Measurements from ENCODE around the gene HS6ST3.

DNA sequence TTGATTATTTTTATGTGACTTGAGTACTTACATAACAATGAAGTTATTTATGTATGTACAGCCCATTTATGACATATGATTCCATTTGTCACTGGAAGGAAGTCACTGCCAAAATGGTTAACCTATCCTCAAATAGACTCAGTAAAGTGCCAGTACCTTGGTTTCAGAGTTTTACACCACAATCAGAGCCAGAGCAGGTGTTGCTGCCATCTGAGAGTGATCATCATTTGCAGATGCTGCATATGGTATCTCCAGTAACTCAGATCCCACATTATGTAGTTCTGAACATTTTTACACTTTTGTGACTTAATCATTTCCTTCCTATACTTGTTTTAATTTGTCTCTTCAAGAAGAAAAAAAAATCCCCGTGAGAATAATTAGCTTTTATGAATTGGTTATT is 313.3 kb downstream of the HS6ST3 start:
- TF ChIP-seq, protein P1, sequence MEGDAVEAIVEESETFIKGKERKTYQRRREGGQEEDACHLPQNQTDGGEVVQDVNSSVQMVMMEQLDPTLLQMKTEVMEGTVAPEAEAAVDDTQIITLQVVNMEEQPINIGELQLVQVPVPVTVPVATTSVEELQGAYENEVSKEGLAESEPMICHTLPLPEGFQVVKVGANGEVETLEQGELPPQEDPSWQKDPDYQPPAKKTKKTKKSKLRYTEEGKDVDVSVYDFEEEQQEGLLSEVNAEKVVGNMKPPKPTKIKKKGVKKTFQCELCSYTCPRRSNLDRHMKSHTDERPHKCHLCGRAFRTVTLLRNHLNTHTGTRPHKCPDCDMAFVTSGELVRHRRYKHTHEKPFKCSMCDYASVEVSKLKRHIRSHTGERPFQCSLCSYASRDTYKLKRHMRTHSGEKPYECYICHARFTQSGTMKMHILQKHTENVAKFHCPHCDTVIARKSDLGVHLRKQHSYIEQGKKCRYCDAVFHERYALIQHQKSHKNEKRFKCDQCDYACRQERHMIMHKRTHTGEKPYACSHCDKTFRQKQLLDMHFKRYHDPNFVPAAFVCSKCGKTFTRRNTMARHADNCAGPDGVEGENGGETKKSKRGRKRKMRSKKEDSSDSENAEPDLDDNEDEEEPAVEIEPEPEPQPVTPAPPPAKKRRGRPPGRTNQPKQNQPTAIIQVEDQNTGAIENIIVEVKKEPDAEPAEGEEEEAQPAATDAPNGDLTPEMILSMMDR (IDR thresholded peaks at IDR 0.05; ENCODE audit: low read depth, low read length, poor library complexity, severe bottlenecking), result no peak
- no peak for TF ChIP-seq EZH2phosphoT487 (IDR thresholded peaks at IDR 0.05; ENCODE audit: borderline replicate concordance, low read length)

All from DOHH2 (cell line).